ENCODE measurements around the gene ANKRD17.
"Not testable (repeated sequence)": the region's sequence is repeated elsewhere in the genome, so short reads cannot be mapped to it uniquely, and the experiment has no call there.

ANKRD17 gene

GRCh38 chr4:73203976-73204375, 54.6 kb downstream of the ANKRD17 start:
- not testable (repeated sequence) for DNase-seq (ENCODE audit: low read depth)

GRCh38 chr4:73197220-73197619, 61.4 kb downstream of the ANKRD17 start:
- DNase-seq (ENCODE audit: low read depth) = no peak

- DNase-seq (ENCODE audit: low read depth) = no peak
These were observed 64.5 kb downstream of the ANKRD17 start for GRCh38 chr4:73194064-73194463.

- DNase-seq (ENCODE audit: low read depth) = no peak
These were observed 64.9 kb downstream of the ANKRD17 start for GRCh38 chr4:73193659-73194058.

GRCh38 chr4:73193155-73193554, 65.4 kb downstream of the ANKRD17 start:
- DNase-seq (ENCODE audit: low read depth) = no peak

- DNase-seq (ENCODE audit: low read depth) = no peak
These were observed 69.3 kb downstream of the ANKRD17 start for GRCh38 chr4:73189274-73189810.

GRCh38 chr4:73187325-73187724, 71.3 kb downstream of the ANKRD17 start:
- DNase-seq (ENCODE audit: low read depth) = no peak

GRCh38 chr4:73185903-73186302, 72.7 kb downstream of the ANKRD17 start:
- DNase-seq (ENCODE audit: low read depth) = no peak

- no peak for DNase-seq (ENCODE audit: low read depth)
These were observed 77.4 kb downstream of the ANKRD17 start for GRCh38 chr4:73181231-73181630.

GRCh38 chr4:73178389-73178788, 80.2 kb downstream of the ANKRD17 start:
- no peak for DNase-seq (ENCODE audit: low read depth)

GRCh38 chr4:73172161-73172560, 86.4 kb downstream of the ANKRD17 start:
- DNase-seq (ENCODE audit: low read depth) = no peak

GRCh38 chr4:73170518-73171198, 87.9 kb downstream of the ANKRD17 start:
- DNase-seq (ENCODE audit: low read depth) = no peak

GRCh38 chr4:73166212-73166611, 92.4 kb downstream of the ANKRD17 start:
- DNase-seq (ENCODE audit: low read depth) = no peak

- DNase-seq (ENCODE audit: low read depth) = no peak
These were observed 96.9 kb downstream of the ANKRD17 start for GRCh38 chr4:73161527-73162185.

GRCh38 chr4:73156394-73156793, 102.2 kb downstream of the ANKRD17 start:
- no peak for DNase-seq (ENCODE audit: low read depth)

GRCh38 chr4:73152893-73153292, 105.7 kb downstream of the ANKRD17 start:
- DNase-seq (ENCODE audit: low read depth) = no peak

- no peak for DNase-seq (ENCODE audit: low read depth)
These were observed 115.5 kb downstream of the ANKRD17 start for GRCh38 chr4:73142995-73143547.

- DNase-seq (ENCODE audit: low read depth) = no peak
These were observed 118.6 kb downstream of the ANKRD17 start for GRCh38 chr4:73139991-73140390.

GRCh38 chr4:73139245-73139644, 119.4 kb downstream of the ANKRD17 start:
- DNase-seq (ENCODE audit: low read depth) = no peak

GRCh38 chr4:73137121-73137520, 121.5 kb downstream of the ANKRD17 start:
- DNase-seq (ENCODE audit: low read depth) = no peak

GRCh38 chr4:73133784-73134183, 124.8 kb downstream of the ANKRD17 start:
- DNase-seq (ENCODE audit: low read depth) = no peak

- DNase-seq (ENCODE audit: low read depth) = no peak
These were observed 127.3 kb downstream of the ANKRD17 start for GRCh38 chr4:73131281-73131680.

- DNase-seq (ENCODE audit: low read depth) = no peak
These were observed 129.3 kb downstream of the ANKRD17 start for GRCh38 chr4:73129319-73129718.

Data from stimulated activated CD8-positive, alpha-beta memory T cell treated with anti-CD3 and anti-CD28 coated beads, Interleukin-12 subunit alpha, Interleukin-12 subunit beta, amount 100 ng/mL, for 1 hour (primary cell).